ENCODE measurements around the gene HUS1.
A peak's percentile ranks its signal among the peaks of the same experiment; 100 is the strongest.
"Not testable (repeated sequence)": the region's sequence is repeated elsewhere in the genome, so short reads cannot be mapped to it uniquely, and the experiment has no call there.

Gene HUS1

DNA sequence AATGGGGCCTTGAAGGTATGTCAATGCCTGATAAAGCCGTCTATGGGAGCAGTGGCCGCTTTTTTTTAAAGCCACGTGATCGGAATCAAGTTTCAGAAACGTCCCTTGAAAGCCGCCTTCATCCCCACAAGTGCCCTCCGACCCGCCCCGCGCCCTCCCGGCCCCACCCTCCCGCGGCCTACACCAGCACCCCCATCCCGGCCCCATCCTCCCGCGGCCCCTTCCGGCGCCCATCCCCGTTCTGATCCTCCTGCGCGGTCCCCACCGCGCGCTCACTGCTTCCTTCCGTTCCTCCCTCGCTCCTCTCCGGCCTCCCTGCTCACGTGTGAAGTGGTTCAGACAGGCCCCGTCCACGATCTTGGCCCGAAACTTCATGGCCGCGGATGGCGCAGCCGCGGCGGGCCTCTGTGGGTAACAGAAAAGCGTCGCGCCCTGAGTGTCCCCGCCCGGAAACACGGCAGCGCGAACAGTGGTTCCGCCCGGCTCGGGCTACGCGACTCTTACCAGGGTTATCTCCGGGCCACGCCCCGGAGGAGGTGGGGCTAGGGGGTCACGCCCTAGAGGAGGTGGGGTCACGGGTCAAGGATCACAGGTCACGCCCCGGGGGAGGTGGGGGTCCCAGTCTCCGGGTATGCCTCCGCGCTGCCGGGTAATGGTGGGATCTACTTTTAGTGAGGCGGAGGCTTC, at the start of gene HUS1:
Gene HUS1 (minus strand): TSS at position 471 of the 687 bp plus-strand sequence. CDS start 96 bp downstream, at position 375.
- DNase-seq = peak; percentile 94
- in situ Hi-C loops (cut with MboI; ENCODE audit: low pct_unique_long_range_greater_than_20kb, low sequenced_read_pairs) = no loop called here

GRCh38 chr7:48028938-48029337, 49.5 kb upstream of the HUS1 start, which contains the start of gene SUN3:
Gene SUN3, minus strand, starts transcription at chr7:48029107. Its CDS starts 169 bp downstream, at chr7:48028938.
- in situ Hi-C loops (cut with MboI; ENCODE audit: low pct_unique_long_range_greater_than_20kb, low sequenced_read_pairs) = no loop called here
- no peak for DNase-seq

GRCh38 chr7:48025624-48026023, 46.2 kb upstream of the HUS1 start:
- in situ Hi-C loops (cut with MboI; ENCODE audit: low pct_unique_long_range_greater_than_20kb, low sequenced_read_pairs) = no loop called here
- DNase-seq = no peak

DNA sequence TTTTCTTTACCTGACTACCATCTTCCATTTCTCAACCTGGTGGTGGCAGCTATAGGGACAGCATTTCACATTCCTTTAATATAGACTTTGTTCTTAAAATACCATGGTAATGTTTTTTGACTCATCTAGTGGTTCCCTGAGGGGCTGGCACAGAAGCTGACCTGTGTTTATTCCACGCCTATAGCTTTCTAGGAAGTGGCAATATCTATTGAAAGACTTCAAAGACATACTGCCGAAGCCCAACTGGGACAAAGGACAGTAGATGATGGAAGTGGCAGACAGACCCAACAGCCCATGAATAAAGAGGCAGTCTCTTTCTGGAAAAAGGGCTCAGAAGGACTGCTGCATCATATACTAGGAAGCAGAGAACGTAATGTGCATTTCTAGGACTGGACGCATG, 38.3 kb upstream of the HUS1 start:
- in situ Hi-C loops (cut with MboI; ENCODE audit: low pct_unique_long_range_greater_than_20kb, low sequenced_read_pairs) = no loop called here
- DNase-seq = no peak

- in situ Hi-C loops (cut with MboI; ENCODE audit: low pct_unique_long_range_greater_than_20kb, low sequenced_read_pairs) = no loop called here
- DNase-seq = no peak
Observed at GRCh38 chr7:48016641-48017040, 37.2 kb upstream of the HUS1 start.

DNA sequence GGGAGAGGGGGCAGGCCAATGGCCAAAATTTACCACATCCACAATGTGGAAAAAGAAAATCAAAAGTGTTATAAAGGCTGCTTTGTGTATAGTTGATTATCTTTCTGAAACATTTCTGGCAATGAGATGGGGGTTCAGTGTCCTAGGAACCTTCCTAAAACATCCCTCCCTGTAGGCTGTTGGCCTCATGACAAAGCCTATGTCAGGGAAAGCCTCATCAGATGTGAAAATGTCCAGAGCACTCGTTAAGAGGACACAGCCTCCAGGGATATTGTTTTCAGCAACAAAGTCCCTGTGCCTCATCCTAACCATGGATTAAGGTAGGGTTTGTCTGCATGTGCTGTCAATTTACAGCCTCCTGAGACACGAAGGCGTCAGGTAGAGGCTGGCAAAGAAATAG, 32.5 kb upstream of the HUS1 start:
- no peak for DNase-seq
- in situ Hi-C loops (cut with MboI; ENCODE audit: low pct_unique_long_range_greater_than_20kb, low sequenced_read_pairs) = no loop called here

DNA sequence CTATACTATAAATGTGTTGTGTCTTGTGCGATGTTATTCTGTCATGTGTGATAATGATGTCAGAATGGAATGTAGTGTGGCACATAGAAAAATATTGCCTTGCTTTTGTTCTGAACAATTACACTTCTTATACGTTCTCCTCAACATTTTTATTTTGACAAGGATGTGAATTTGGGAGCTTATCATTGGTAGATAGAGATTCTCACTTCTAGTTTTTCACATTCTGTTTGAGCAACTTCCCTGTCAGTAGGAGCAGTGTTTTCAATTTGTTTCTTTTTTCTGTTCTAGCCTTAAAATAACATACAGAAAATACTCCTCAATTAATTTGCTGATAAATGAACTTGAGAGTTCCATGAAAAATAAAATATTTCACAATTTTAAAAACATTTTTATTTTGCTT, 31.9 kb upstream of the HUS1 start:
- no peak for DNase-seq
- in situ Hi-C loops (cut with MboI; ENCODE audit: low pct_unique_long_range_greater_than_20kb, low sequenced_read_pairs) = no loop called here

DNA sequence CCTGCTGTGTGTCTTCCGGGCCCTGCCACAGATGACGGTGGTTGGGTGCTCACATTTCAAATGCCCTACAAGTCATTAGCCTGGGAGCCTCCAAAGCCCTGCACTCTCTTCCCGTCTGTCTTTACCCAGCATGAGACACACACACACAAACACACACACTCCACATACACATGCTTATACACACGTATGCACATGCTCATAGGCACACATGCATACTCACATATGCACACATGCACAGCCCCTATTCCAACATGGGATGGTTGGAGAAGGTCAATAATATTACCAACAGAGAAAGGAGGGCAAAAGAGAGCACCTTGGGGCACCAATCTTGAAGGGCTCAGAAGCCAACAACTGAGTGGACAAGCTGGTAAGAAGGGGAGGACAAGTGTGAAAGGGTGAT, 30.5 kb upstream of the HUS1 start:
- in situ Hi-C loops (cut with MboI; ENCODE audit: low pct_unique_long_range_greater_than_20kb, low sequenced_read_pairs) = no loop called here
- DNase-seq = no peak

DNA sequence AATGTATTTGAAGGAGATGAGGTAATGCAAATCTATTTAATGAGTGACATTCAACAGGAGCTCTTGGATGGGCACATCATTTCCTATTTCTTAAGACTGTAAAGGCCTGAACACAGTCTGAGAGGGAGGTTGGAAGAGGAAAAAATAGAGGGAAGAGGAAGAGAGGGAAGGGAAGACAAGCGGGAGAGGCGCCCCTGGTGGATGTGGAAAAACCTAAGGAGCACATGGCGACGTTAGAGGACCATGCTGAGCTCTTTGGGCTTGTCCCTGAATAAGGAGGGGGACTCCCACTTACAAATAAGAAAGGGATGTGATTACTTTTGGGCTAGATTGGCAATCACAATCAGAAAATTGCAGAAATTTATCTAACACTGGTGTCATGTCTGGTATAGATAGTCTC, 29.8 kb upstream of the HUS1 start:
- DNase-seq = no peak
- in situ Hi-C loops (cut with MboI; ENCODE audit: low pct_unique_long_range_greater_than_20kb, low sequenced_read_pairs) = no loop called here

DNA sequence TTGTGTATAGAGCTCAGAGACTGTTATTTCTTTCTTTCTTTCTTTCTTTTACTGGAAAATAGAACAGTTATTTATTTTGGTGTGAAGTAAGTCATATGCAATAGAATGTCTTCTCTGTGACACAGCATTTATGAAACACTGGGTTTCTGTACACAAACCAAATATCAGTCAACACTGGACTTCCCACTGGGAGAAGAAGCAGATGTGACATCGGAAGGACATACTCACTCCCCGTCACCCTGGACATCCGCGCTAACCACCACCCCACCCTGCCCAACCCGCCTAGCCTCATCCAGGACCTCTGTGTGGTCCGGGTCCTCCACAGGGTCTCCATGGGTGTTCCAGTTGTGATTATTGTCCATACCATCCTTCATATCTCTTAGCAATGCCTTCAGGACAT, 27.5 kb upstream of the HUS1 start:
- DNase-seq = no peak
- in situ Hi-C loops (cut with MboI; ENCODE audit: low pct_unique_long_range_greater_than_20kb, low sequenced_read_pairs) = no loop called here

DNA sequence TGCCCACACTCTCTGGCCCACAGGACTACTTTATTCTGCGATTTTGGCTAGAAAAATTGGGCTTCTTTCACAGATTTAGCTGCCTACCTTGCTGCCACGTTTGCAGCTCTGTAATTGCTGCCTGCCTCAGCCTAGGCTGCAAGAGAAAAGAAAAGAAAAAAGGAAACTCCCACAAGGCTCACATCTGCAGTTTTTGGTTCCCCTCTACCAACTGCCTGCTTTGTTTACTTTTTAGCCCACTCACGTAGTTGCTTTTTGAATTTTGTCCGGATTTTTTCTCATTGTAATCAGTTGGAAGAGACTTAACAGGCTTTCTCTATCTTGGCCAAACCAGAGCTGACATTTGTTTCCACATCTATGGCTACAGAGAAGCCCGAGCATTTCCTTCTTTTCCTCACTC, 25.2 kb upstream of the HUS1 start:
- DNase-seq = no peak
- in situ Hi-C loops (cut with MboI; ENCODE audit: low pct_unique_long_range_greater_than_20kb, low sequenced_read_pairs) = no loop called here

DNA sequence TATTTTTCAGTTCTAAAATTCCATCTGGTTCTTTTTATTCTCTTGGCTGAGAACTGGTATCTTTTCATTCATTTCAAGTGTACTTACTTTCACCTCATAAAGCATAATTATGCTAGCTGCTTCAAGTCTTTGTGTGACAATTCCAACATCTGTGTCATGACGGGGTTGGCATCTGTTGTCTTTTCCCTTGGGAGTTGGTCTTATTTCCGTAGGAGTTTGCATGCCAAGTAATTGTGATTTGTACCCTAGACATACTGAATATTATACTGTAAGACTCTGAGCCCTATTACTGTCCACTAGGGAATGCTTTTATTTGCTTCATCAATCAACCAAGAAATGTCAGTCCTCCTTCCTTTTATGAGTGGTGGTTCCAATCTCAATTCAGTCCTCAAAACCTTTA, 24.6 kb upstream of the HUS1 start:
- in situ Hi-C loops (cut with MboI; ENCODE audit: low pct_unique_long_range_greater_than_20kb, low sequenced_read_pairs) = no loop called here
- no peak for DNase-seq

- in situ Hi-C loops (cut with MboI; ENCODE audit: low pct_unique_long_range_greater_than_20kb, low sequenced_read_pairs); DNase-seq: not testable (repeated sequence)
Observed at GRCh38 chr7:48000164-48000563, 20.7 kb upstream of the HUS1 start.

GRCh38 chr7:47999413-47999812, 20.0 kb upstream of the HUS1 start:
- DNase-seq = no peak
- in situ Hi-C loops (cut with MboI; ENCODE audit: low pct_unique_long_range_greater_than_20kb, low sequenced_read_pairs) = no loop called here

DNA sequence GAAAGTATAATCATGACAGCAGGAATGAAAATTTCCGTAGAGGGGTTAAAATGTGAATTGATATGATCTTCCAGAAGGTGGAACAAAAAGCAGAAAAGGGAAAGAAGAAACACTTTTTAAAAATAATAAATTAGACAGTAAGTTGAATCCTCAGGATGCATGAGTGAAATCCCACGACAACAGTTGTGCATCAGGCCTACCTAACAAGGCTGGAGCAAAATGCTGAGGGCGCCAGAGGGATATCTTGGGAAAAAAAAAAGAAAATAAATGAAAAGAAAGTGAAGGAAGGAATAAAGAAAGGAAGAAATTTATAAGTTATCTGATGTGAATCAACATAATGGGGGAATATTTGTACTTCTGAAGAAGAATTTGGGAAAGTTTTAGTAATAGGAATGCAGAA, 13.0 kb upstream of the HUS1 start:
- in situ Hi-C loops (cut with MboI; ENCODE audit: low pct_unique_long_range_greater_than_20kb, low sequenced_read_pairs) = no loop called here
- DNase-seq = no peak

GRCh38 chr7:47991741-47992311, 12.4 kb upstream of the HUS1 start:
- peak; percentile 93 for DNase-seq
- in situ Hi-C loops (cut with MboI; ENCODE audit: low pct_unique_long_range_greater_than_20kb, low sequenced_read_pairs) = no loop called here

DNA sequence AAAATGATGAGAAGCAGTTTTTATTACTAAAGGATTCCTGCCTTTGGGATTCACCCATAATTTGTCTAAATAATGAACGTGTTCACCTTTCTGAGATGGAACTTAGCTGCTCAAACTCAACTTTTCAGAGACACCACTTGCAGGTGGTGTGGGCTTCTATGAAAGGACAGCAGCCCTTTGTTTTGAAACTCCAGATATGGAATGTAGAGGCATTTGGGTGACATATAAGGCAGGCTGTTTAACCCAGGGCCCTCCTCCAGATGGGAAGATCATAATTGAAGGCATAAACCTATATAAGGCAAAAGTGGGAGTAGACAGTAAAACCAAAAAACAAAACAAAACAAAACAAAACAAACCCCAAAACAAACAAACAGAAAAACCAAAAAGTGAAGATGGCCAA, 11.9 kb upstream of the HUS1 start:
- in situ Hi-C loops (cut with MboI; ENCODE audit: low pct_unique_long_range_greater_than_20kb, low sequenced_read_pairs) = no loop called here
- DNase-seq = no peak

DNA sequence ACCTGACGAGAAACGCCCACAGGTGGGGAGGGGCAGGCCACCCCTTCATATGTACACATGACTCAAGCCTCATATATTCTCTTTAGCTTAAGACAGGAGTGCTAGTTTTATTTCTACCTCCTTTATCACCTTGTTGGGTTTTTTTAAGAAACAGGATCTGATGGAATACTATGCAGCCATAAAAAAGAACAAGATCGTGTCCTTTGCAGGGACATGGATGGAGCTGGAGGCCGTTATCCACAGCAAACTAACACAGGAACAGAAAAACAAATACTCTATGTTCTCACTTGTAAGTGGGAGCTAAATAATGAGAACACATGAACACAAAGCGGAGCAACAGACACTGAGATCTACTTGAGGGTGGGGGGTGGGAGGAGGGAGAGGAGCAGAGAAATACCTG, 11.2 kb upstream of the HUS1 start:
- in situ Hi-C loops (cut with MboI; ENCODE audit: low pct_unique_long_range_greater_than_20kb, low sequenced_read_pairs) = no loop called here
- DNase-seq = no peak

GRCh38 chr7:47989607-47990400, 10.4 kb upstream of the HUS1 start:
- in situ Hi-C loops (cut with MboI; ENCODE audit: low pct_unique_long_range_greater_than_20kb, low sequenced_read_pairs); DNase-seq: not testable (repeated sequence)

All from KBM-7 (cell line).